ENCODE data around the gene PDHX.

Gene PDHX

GRCh38 chr11:34968862-34969261, 52.4 kb downstream of the PDHX start:
- Histone ChIP-seq H3K4me2 (ENCODE audit: low read depth, low read length, poor library complexity, severe bottlenecking) (no peak overlapping the region), H3K9me2 (replicated peaks; ENCODE audit: low read depth, low read length) (no peaks in the 10 kb centered on the region), H3K9ac (ENCODE audit: low read depth, low read length, poor library complexity, severe bottlenecking) (no peak overlapping the region), H4K20me1 (ENCODE audit: insufficient read depth, low read length, poor library complexity, severe bottlenecking) (no peaks in the 10 kb centered on the region), H3K36me3 (ENCODE audit: insufficient read depth, low read length) (peaks cover 73% of the 10 kb centered on the region), H3K4me3 (ENCODE audit: low read length, poor library complexity, severe bottlenecking) (no peak overlapping the region), H3F3A (ENCODE audit: low read depth) (no peaks in the 10 kb centered on the region; the same call in 1 of the 2 replicates), H3K4me1 (ENCODE audit: insufficient read depth, low read length, poor library complexity, severe bottlenecking) (no peaks in the 10 kb centered on the region), H3K9me3 (ENCODE audit: insufficient read depth, low read depth, low read length) (0 out of 2 replicates have a peak, but pooled peaks cover 5% of the 10 kb centered on the region), H3K79me2 (ENCODE audit: insufficient read depth, low read length) (no peaks in the 10 kb centered on the region), H2AFZ (ENCODE audit: low read length) (no peak overlapping the region), H3K27me3 (ENCODE audit: insufficient read depth, low read length, poor library complexity, severe bottlenecking) (no peaks in the 10 kb centered on the region)
- TF ChIP-seq CTCF (conservative IDR thresholded peaks at IDR 0.05; ENCODE audit: low read length) (no peak), EZH2phosphoT487 (IDR thresholded peaks at IDR 0.05; ENCODE audit: borderline replicate concordance) (no peak)

- Histone ChIP-seq H3K9ac (ENCODE audit: low read depth, low read length, poor library complexity, severe bottlenecking) (no peak overlapping the region), H3K9me2 (replicated peaks; ENCODE audit: low read depth, low read length) (no peaks in the 10 kb centered on the region), H3K4me2 (ENCODE audit: low read depth, low read length, poor library complexity, severe bottlenecking) (no peak overlapping the region), H3K27me3 (ENCODE audit: insufficient read depth, low read length, poor library complexity, severe bottlenecking) (no peaks in the 10 kb centered on the region), H3K4me1 (ENCODE audit: insufficient read depth, low read length, poor library complexity, severe bottlenecking) (no peaks in the 10 kb centered on the region), H3F3A (ENCODE audit: low read depth) (no peaks in the 10 kb centered on the region; the same call in 1 of the 2 replicates), H2AFZ (ENCODE audit: low read length) (no peak overlapping the region), H3K4me3 (ENCODE audit: low read length, poor library complexity, severe bottlenecking) (no peak overlapping the region), H3K36me3 (ENCODE audit: insufficient read depth, low read length) (peaks cover 80% of the 10 kb centered on the region), H4K20me1 (ENCODE audit: insufficient read depth, low read length, poor library complexity, severe bottlenecking) (no peaks in the 10 kb centered on the region), H3K9me3 (ENCODE audit: insufficient read depth, low read depth, low read length) (0 out of 2 replicates have a peak, but pooled peaks cover 5% of the 10 kb centered on the region), H3K79me2 (ENCODE audit: insufficient read depth, low read length) (no peaks in the 10 kb centered on the region)
- no peak for TF ChIP-seq CTCF (conservative IDR thresholded peaks at IDR 0.05; ENCODE audit: low read length)
- no peak for TF ChIP-seq EZH2phosphoT487 (IDR thresholded peaks at IDR 0.05; ENCODE audit: borderline replicate concordance)
Measured at GRCh38 chr11:34970033-34970432, 53.6 kb downstream of the PDHX start.

- Histone ChIP-seq H3K9ac (ENCODE audit: low read depth, low read length, poor library complexity, severe bottlenecking) (no peak overlapping the region), H3K4me3 (ENCODE audit: low read length, poor library complexity, severe bottlenecking) (no peak overlapping the region), H3K79me2 (ENCODE audit: insufficient read depth, low read length) (no peaks in the 10 kb centered on the region), H2AFZ (ENCODE audit: low read length) (no peak overlapping the region), H3K27me3 (ENCODE audit: insufficient read depth, low read length, poor library complexity, severe bottlenecking) (no peaks in the 10 kb centered on the region), H3K9me2 (replicated peaks; ENCODE audit: low read depth, low read length) (no peaks in the 10 kb centered on the region), H4K20me1 (ENCODE audit: insufficient read depth, low read length, poor library complexity, severe bottlenecking) (no peaks in the 10 kb centered on the region), H3F3A (ENCODE audit: low read depth) (no peaks in the 10 kb centered on the region; the same call in 1 of the 2 replicates), H3K4me1 (ENCODE audit: insufficient read depth, low read length, poor library complexity, severe bottlenecking) (peaks cover 1% of the 10 kb centered on the region), H3K4me2 (ENCODE audit: low read depth, low read length, poor library complexity, severe bottlenecking) (no peak overlapping the region), H3K9me3 (ENCODE audit: insufficient read depth, low read depth, low read length) (0 out of 2 replicates have a peak, but pooled peaks cover 5% of the 10 kb centered on the region), H3K36me3 (ENCODE audit: insufficient read depth, low read length) (peaks cover 75% of the 10 kb centered on the region)
- TF ChIP-seq CTCF (conservative IDR thresholded peaks at IDR 0.05; ENCODE audit: low read length) (no peak), EZH2phosphoT487 (IDR thresholded peaks at IDR 0.05; ENCODE audit: borderline replicate concordance) (no peak)
Measured at GRCh38 chr11:34970480-34970879, 54.1 kb downstream of the PDHX start.

Measured in Loucy (cell line).